Measurements from ENCODE around the gene FBXL17. TPM values are rescaled to one million over a fixed set of nuclear protein-coding genes. Genes with fewer than 3 reads are reported as not detected.

FBXL17 gene
- total and polyA plus RNA-seq, 9 of the 15 experiments (the other 6 are each of a cell fraction or from before 2014, with no cell fraction given) = 0.32 to 5.4 (median 1.8) TPM

DNA sequence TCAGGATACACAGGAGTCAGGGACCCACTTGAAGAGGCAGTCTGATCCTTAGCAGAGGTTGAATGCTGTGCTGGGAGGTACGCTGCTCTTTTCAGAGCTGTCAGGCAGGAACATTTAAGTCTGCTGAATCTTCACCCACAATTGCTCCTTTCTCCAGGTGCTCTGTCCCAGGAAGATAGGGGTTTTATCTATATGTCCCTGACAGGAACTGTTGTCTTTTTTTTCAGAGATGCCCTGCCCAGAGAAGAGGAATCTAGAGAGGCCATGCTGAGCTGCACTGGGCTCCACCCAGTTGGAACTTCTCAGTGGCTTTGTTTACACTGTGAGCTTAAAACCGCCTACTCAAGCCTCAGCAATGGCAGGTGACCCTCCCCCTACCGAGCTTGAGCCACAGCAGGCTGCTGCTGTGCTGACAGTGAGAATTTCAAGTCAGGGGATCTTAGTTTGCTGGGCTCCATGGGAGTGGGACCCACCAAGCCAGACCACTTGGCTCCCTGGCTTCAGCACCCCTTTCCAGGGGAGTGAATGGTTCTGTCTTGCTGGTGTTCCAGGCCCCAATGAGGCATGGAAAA, 169.0 kb downstream of the FBXL17 start (continued):
- TF ChIP-seq, protein P1, sequence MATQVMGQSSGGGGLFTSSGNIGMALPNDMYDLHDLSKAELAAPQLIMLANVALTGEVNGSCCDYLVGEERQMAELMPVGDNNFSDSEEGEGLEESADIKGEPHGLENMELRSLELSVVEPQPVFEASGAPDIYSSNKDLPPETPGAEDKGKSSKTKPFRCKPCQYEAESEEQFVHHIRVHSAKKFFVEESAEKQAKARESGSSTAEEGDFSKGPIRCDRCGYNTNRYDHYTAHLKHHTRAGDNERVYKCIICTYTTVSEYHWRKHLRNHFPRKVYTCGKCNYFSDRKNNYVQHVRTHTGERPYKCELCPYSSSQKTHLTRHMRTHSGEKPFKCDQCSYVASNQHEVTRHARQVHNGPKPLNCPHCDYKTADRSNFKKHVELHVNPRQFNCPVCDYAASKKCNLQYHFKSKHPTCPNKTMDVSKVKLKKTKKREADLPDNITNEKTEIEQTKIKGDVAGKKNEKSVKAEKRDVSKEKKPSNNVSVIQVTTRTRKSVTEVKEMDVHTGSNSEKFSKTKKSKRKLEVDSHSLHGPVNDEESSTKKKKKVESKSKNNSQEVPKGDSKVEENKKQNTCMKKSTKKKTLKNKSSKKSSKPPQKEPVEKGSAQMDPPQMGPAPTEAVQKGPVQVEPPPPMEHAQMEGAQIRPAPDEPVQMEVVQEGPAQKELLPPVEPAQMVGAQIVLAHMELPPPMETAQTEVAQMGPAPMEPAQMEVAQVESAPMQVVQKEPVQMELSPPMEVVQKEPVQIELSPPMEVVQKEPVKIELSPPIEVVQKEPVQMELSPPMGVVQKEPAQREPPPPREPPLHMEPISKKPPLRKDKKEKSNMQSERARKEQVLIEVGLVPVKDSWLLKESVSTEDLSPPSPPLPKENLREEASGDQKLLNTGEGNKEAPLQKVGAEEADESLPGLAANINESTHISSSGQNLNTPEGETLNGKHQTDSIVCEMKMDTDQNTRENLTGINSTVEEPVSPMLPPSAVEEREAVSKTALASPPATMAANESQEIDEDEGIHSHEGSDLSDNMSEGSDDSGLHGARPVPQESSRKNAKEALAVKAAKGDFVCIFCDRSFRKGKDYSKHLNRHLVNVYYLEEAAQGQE (IDR thresholded peaks at IDR 0.05; ENCODE audit: borderline replicate concordance) = no peak
- TF ChIP-seq, protein P1 (CRISPR knock-in tag; IDR thresholded peaks at IDR 0.05; ENCODE audit: low read depth) = no peak
- TF ChIP-seq NR2F6 (CRISPR knock-in tag; IDR thresholded peaks at IDR 0.05) (no peak), ZNF561 (CRISPR knock-in tag; conservative IDR thresholded peaks at IDR 0.05) (no peak), IRF2 (CRISPR knock-in tag; IDR thresholded peaks at IDR 0.05) (no peak), ARNT (IDR thresholded peaks at IDR 0.05) (no peak), SETDB1 (IDR thresholded peaks at IDR 0.05; ENCODE audit: low read length) (no peak), ZNF143 (CRISPR knock-in tag; IDR thresholded peaks at IDR 0.05) (no peak), ZNF263 (CRISPR knock-in tag; IDR thresholded peaks at IDR 0.05; ENCODE audit: borderline replicate concordance) (no peak), HIVEP1 (CRISPR knock-in tag; IDR thresholded peaks at IDR 0.05) (no peak), EZH2 (IDR thresholded peaks at IDR 0.05; ENCODE audit: borderline replicate concordance, low read depth, low read length) (no peak), CREM (IDR thresholded peaks at IDR 0.05; ENCODE audit: low read depth) (no peak), ZNF79 (CRISPR knock-in tag; IDR thresholded peaks at IDR 0.05; ENCODE audit: low read depth) (no peak), CBFA2T3 (IDR thresholded peaks at IDR 0.05) (peak; percentile 71)
- TF ChIP-seq, protein P2, sequence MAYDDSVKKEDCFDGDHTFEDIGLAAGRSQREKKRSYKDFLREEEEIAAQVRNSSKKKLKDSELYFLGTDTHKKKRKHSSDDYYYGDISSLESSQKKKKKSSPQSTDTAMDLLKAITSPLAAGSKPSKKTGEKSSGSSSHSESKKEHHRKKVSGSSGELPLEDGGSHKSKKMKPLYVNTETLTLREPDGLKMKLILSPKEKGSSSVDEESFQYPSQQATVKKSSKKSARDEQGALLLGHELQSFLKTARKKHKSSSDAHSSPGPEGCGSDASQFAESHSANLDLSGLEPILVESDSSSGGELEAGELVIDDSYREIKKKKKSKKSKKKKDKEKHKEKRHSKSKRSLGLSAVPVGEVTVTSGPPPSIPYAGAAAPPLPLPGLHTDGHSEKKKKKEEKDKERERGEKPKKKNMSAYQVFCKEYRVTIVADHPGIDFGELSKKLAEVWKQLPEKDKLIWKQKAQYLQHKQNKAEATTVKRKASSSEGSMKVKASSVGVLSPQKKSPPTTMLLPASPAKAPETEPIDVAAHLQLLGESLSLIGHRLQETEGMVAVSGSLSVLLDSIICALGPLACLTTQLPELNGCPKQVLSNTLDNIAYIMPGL (CRISPR knock-in tag; IDR thresholded peaks at IDR 0.05) = no peak
- TF ChIP-seq, protein P3, sequence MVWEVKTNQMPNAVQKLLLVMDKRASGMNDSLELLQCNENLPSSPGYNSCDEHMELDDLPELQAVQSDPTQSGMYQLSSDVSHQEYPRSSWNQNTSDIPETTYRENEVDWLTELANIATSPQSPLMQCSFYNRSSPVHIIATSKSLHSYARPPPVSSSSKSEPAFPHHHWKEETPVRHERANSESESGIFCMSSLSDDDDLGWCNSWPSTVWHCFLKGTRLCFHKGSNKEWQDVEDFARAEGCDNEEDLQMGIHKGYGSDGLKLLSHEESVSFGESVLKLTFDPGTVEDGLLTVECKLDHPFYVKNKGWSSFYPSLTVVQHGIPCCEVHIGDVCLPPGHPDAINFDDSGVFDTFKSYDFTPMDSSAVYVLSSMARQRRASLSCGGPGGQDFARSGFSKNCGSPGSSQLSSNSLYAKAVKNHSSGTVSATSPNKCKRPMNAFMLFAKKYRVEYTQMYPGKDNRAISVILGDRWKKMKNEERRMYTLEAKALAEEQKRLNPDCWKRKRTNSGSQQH (CRISPR knock-in tag; IDR thresholded peaks at IDR 0.05) = no peak
- TF ChIP-seq, protein P4, sequence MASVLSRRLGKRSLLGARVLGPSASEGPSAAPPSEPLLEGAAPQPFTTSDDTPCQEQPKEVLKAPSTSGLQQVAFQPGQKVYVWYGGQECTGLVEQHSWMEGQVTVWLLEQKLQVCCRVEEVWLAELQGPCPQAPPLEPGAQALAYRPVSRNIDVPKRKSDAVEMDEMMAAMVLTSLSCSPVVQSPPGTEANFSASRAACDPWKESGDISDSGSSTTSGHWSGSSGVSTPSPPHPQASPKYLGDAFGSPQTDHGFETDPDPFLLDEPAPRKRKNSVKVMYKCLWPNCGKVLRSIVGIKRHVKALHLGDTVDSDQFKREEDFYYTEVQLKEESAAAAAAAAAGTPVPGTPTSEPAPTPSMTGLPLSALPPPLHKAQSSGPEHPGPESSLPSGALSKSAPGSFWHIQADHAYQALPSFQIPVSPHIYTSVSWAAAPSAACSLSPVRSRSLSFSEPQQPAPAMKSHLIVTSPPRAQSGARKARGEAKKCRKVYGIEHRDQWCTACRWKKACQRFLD (CRISPR knock-in tag; IDR thresholded peaks at IDR 0.05) = no peak

Measured in K562 (cell line).